ENCODE measurements around the gene FOXL3. TPM values are rescaled to one million over a fixed set of nuclear protein-coding genes. Genes with fewer than 3 reads are reported as not detected.

The FOXL3 gene
- total and polyA plus RNA-seq, 8 donors, result not detected

DNA sequence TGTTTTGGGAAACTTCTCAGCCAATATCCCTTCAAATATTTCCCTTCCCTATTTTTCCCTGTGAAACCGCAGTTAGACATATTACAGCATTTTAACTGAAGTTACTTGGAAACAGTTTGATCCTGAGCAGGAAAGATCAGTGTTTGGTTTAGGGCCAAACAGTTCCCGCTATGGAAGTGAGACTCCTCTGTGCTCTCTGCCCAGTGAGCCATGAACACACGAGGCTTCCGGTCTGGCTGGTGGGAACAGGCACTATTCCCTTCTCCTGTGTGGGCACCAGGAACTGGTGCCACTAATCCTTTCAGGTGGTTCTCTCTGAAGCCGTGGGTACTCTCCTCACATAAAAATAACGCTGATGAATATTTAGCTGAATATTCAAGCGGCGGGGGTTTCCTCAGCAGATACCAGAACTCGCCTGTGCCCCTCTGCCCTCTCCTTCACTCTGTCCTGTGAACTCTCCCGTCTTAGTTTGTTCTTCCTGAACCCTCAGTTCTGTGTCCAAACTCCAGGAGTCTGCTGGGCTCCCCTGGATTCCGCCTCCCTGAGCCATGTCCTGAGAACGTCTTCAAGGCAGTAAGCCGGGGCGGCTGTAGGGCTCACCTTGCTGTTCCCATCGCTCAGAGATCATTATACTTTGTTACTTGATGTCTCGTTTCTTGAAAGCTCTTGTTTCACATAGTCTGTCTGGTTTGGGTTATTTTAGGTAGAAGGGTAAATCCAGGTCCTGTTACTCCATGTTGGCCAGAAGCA lies 25.7 kb downstream of the FOXL3 start:
- peaks cover 0 to 50% (median 0%) of the 10 kb centered on the region in 3 donors for H3K27me3 ChIP-seq
- 79 to 91% (median 86%) methylated on average over 16 of the region's 16 CpGs for WGBS, 5 donors
- H3K36me3 ChIP-seq, result no peaks in the 10 kb centered on the region
- H3K4me3 ChIP-seq, result no peak overlapping the region
- no peak overlapping the region for H3K27ac ChIP-seq
- peaks cover 7 to 27% (median 16%) of the 10 kb centered on the region in 4 donors for H3K4me1 ChIP-seq
- intact Hi-C loops (cut with DNase I; ENCODE audit: low total_unique reads), result no loop called here
- TF ChIP-seq, protein P1, sequence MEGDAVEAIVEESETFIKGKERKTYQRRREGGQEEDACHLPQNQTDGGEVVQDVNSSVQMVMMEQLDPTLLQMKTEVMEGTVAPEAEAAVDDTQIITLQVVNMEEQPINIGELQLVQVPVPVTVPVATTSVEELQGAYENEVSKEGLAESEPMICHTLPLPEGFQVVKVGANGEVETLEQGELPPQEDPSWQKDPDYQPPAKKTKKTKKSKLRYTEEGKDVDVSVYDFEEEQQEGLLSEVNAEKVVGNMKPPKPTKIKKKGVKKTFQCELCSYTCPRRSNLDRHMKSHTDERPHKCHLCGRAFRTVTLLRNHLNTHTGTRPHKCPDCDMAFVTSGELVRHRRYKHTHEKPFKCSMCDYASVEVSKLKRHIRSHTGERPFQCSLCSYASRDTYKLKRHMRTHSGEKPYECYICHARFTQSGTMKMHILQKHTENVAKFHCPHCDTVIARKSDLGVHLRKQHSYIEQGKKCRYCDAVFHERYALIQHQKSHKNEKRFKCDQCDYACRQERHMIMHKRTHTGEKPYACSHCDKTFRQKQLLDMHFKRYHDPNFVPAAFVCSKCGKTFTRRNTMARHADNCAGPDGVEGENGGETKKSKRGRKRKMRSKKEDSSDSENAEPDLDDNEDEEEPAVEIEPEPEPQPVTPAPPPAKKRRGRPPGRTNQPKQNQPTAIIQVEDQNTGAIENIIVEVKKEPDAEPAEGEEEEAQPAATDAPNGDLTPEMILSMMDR (IDR thresholded peaks at IDR 0.05), result no peak
- TF ChIP-seq EP300 (IDR thresholded peaks at IDR 0.05), result no peak
- no peak for TF ChIP-seq POLR2AphosphoS5 (IDR thresholded peaks at IDR 0.05)
- TF ChIP-seq POLR2A (IDR thresholded peaks at IDR 0.05), result no peak
- H3K9me3 ChIP-seq, result no peaks in the 10 kb centered on the region
- DNase-seq, result no peak

DNA sequence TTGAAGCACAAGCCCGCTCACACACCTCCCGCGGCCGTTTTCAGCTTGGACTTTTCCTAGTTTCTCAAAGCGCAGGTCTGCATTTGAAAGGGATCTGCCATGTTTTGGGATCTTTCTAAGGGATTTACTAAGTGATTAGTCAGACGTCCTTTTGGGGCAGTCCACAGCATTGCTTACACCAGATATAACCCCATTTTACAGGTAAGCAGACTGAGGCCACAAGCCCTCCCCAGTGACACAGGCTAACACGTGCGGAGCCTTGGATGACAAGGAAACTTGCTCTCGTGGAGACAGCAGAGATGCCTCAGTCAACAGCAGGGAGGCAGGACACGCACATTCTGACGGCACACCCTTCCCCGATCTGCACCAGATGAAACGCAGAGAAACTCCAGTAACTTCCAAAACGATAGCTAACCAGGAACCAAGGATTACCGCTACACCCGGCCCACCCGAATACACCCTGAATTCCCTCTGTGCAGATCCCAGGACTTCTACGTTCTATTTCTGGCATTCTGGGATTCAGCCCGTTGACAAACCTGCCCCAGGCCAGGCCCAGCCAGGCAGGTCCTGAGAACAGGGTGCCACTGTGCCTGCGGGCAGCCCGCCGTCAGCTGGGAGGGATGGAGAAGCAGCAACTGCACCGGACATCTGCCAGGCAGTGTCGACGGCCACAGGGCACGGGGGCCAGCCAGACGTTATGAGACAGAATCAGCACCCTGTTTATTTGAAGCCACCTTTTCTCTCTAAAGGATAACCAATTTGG lies 27.9 kb downstream of the FOXL3 start:
- peaks cover 26 to 41% (median 32%) of the 10 kb centered on the region in 4 donors for H3K4me1 ChIP-seq

DNA sequence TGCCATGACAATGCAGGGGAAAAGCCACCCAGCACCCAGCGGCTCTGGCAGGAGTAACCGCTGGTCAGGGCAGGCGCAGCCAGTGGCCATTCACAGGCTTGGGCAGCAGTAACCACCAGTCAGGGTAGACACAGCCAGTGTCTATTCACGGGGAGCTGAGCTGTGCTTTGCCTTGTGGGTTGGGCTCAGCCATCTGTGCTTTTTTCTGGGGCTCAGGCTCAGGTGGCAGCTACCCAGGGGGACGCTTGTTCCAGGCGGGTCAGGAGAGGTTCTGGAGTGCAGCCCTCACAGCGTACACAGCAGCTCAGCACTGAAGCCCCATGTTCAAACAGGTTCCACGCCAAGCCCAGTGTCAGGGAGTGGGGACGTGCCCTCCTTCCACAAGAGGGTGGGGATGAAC lies 28.5 kb downstream of the FOXL3 start:
- H3K4me3 ChIP-seq, result no peak overlapping the region
- WGBS, 5 donors, result 26 to 57% (median 36%) methylated on average over 5 to 9 of the region's 9 CpGs
- intact Hi-C loops (cut with DNase I; ENCODE audit: low total_unique reads), result no loop called here
- peak; percentile 42 to 66 for DNase-seq
- peaks cover 26 to 41% (median 32%) of the 10 kb centered on the region in 4 donors for H3K4me1 ChIP-seq
- H3K27me3 ChIP-seq, result peaks cover 0 to 46% (median 0%) of the 10 kb centered on the region in 3 donors
- H3K27ac ChIP-seq, result peak overlapping the region; percentile 72 to 87 (median 82)
- no peaks in the 10 kb centered on the region for H3K9me3 ChIP-seq
- no peaks in the 10 kb centered on the region for H3K36me3 ChIP-seq
- TF ChIP-seq POLR2A (IDR thresholded peaks at IDR 0.05), result no peak
- TF ChIP-seq, protein P1 (IDR thresholded peaks at IDR 0.05), result peak in 1 of 7 experiments; percentile 8
- no peak for TF ChIP-seq EP300 (IDR thresholded peaks at IDR 0.05)
- peak in 1 of 3 donors; percentile 35 for TF ChIP-seq POLR2AphosphoS5 (IDR thresholded peaks at IDR 0.05)

More for the DNA sequence above, 27.9 kb downstream of the FOXL3 start:
- 84 to 91% (median 88%) methylated on average over 27 of the region's 27 CpGs for WGBS, 5 donors
- no peak for TF ChIP-seq POLR2AphosphoS5 (IDR thresholded peaks at IDR 0.05)
- TF ChIP-seq, protein P1 (IDR thresholded peaks at IDR 0.05), result no peak
- no peak for TF ChIP-seq EP300 (IDR thresholded peaks at IDR 0.05)
- TF ChIP-seq POLR2A (IDR thresholded peaks at IDR 0.05), result no peak
- no peak for DNase-seq
- Histone ChIP-seq H3K36me3 (no peaks in the 10 kb centered on the region), H3K27me3 (peaks cover 0 to 46% (median 0%) of the 10 kb centered on the region in 3 donors), H3K9me3 (no peaks in the 10 kb centered on the region), H3K27ac (peak overlapping the region; percentile 72 to 87 (median 82)), H3K4me3 (no peak overlapping the region)
- intact Hi-C loops (cut with DNase I; ENCODE audit: low total_unique reads), result no loop called here

DNA sequence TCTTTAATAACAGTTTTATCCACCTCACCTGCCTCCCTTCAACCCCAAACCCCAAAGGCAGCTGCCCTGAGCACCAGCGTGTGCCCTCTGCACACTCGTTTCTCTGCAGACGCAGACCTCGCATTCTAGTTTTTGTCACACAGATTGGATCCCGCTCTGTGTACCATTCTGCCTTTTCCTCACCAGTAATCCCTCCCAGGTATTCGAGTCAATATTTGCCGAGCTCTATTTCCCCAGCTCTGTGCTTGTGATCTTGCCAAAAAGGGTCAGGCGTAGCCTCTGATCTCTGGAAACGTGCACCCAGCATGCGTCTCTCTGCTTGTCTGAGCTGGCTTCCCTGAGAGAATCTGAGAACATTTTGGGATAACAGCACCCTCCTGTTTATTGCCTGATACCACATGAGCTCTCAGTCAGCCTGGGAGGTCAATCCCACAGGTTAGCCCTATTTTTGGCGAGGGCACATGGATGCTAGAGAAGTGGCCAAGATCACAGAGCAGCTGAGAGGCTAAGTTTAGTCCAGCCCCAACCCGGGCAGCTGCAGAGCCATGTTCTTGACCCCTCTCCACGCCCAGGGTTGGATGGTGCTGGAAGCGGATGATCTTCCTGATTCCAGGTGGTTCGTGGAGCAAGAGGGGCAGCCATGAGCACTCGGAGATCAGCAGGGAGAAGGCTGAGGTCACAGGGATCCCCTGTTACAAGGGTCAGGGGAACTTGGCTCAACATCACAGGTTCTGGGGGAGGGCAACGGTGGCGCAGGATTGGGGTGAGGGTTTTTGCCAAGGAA lies 29.1 kb downstream of the FOXL3 start:
- Histone ChIP-seq H3K36me3 (no peaks in the 10 kb centered on the region), H3K9me3 (no peaks in the 10 kb centered on the region), H3K4me1 (peaks cover 26 to 41% (median 32%) of the 10 kb centered on the region in 4 donors), H3K27me3 (peaks cover 0 to 40% (median 0%) of the 10 kb centered on the region in 3 donors), H3K27ac (peak overlapping the region; percentile 72 to 87 (median 82)), H3K4me3 (no peak overlapping the region)
- TF ChIP-seq POLR2AphosphoS5 (IDR thresholded peaks at IDR 0.05), result peak in 2 of 3 donors; percentile 56 to 72
- TF ChIP-seq, protein P1 (IDR thresholded peaks at IDR 0.05), result no peak
- 22 to 48% (median 35%) methylated on average over 15 to 18 of the region's 18 CpGs for WGBS, 5 donors
- peak; percentile 80 to 82 for DNase-seq
- intact Hi-C loops (cut with DNase I; ENCODE audit: low total_unique reads), result no loop called here
